K562 treated with DMSO at 1 percent for 48 hours (cell line): ENCODE data around the gene BHLHA9. TPM values are rescaled to one million over a fixed set of nuclear protein-coding genes. Genes with fewer than 3 reads are reported as not detected.

Experiments
- total RNA-seq: library from RNA; unstranded; fragments of 300-600 nt; gene quantifications from 2 replicates; pipeline ENCODE4 v1.2.3, GENCODE V29; 2022; ENCODE audit warnings: low replicate concordance; ENCODE audit errors: extremely low read depth

The BHLHA9 gene
- total RNA-seq: not detected in 2 replicates

GRCh38 chr17:1270210-1271029, at the start of gene BHLHA9:
TSS of gene BHLHA9 (plus strand) at chr17:1270444. CDS start at chr17:1270564, 120 bp downstream.

Other genes with a start within 250 kb of the BHLHA9 start
- not detected in 2 replicates for gene ABR, start 90.5 kb upstream of the BHLHA9 start, total RNA-seq
- gene TRARG1, start 9.2 kb downstream of the BHLHA9 start, total RNA-seq: not detected in 2 replicates
- 579 TPM in 1 of 2 replicates, not detected in the other for gene YWHAE, start 129.8 kb downstream of the BHLHA9 start, total RNA-seq
- not detected in 2 replicates for gene CRK, start 185.8 kb downstream of the BHLHA9 start, total RNA-seq
- not detected in 2 replicates for gene MYO1C, start 222.2 kb downstream of the BHLHA9 start, total RNA-seq
- gene INPP5K, start 246.2 kb downstream of the BHLHA9 start, total RNA-seq: not detected in 2 replicates